ENCODE measurements around the gene SPATA25. TPM values are rescaled to one million over a fixed set of nuclear protein-coding genes. Genes with fewer than 3 reads are reported as not detected.
"Not testable (repeated sequence)": the region's sequence is repeated elsewhere in the genome, so short reads cannot be mapped to it uniquely, and the experiment has no call there.

Gene SPATA25
- total RNA-seq, 1 experiment from 2014 or later = 0.12 TPM

- DNase-seq (ENCODE audit: low spot score) = no peak
Measured at GRCh38 chr20:45917790-45918141, 30.3 kb upstream of the SPATA25 start.

- DNase-seq (ENCODE audit: low spot score) = no peak
Measured at GRCh38 chr20:45913116-45913515, 25.7 kb upstream of the SPATA25 start.

- no peak for DNase-seq (ENCODE audit: low spot score)
Measured at GRCh38 chr20:45912344-45912682, 24.9 kb upstream of the SPATA25 start.

- no peak for DNase-seq (ENCODE audit: low spot score)
Measured at GRCh38 chr20:45911486-45912343, 24.3 kb upstream of the SPATA25 start, which contains the start of gene PLTP. Gene PLTP, minus strand, starts transcription at chr20:45912155. Its CDS starts 703 bp downstream, at chr20:45911452.

- DNase-seq (ENCODE audit: low spot score) = peak; percentile 90
Measured at GRCh38 chr20:45910670-45911485, 23.5 kb upstream of the SPATA25 start.

GRCh38 chr20:45909817-45910669, 22.6 kb upstream of the SPATA25 start:
- no peak for DNase-seq (ENCODE audit: low spot score)

- no peak for DNase-seq (ENCODE audit: low spot score)
Measured at GRCh38 chr20:45909336-45909808, 21.9 kb upstream of the SPATA25 start.

GRCh38 chr20:45908084-45908483, 20.7 kb upstream of the SPATA25 start:
- no peak for DNase-seq (ENCODE audit: low spot score)

GRCh38 chr20:45907219-45907948, 20.0 kb upstream of the SPATA25 start:
- no peak for DNase-seq (ENCODE audit: low spot score)

- DNase-seq (ENCODE audit: low spot score) = peak; percentile 81
Measured at GRCh38 chr20:45905505-45906079, 18.2 kb upstream of the SPATA25 start.

- DNase-seq (ENCODE audit: low spot score) = no peak
Measured at GRCh38 chr20:45904583-45905504, 17.4 kb upstream of the SPATA25 start.

- no peak for DNase-seq (ENCODE audit: low spot score)
Measured at GRCh38 chr20:45902199-45902701, 14.8 kb upstream of the SPATA25 start.

- not testable (repeated sequence) for DNase-seq (ENCODE audit: low spot score)
Measured at GRCh38 chr20:45901332-45901731, 13.9 kb upstream of the SPATA25 start.

- DNase-seq (ENCODE audit: low spot score) = no peak
Measured at GRCh38 chr20:45899046-45899835, 11.8 kb upstream of the SPATA25 start.

- DNase-seq (ENCODE audit: low spot score) = no peak
Measured at GRCh38 chr20:45898285-45898684, 10.9 kb upstream of the SPATA25 start.

GRCh38 chr20:45897692-45898091, 10.3 kb upstream of the SPATA25 start:
- no peak for DNase-seq (ENCODE audit: low spot score)

GRCh38 chr20:45897289-45897688, 9.9 kb upstream of the SPATA25 start:
- no peak for DNase-seq (ENCODE audit: low spot score)

GRCh38 chr20:45896641-45897161, 9.3 kb upstream of the SPATA25 start:
- DNase-seq (ENCODE audit: low spot score) = no peak

All from H4 (cell line).